HFFc6 (cell line): ENCODE data around the gene DNAJC30. TPM values are rescaled to one million over a fixed set of nuclear protein-coding genes. Genes with fewer than 3 reads are reported as not detected.

Experiments used
- DNase-seq: peaks from one replicate; pipeline ENCODE4 v3.0.0-alpha.2; 2018
- H3K27ac Mint-ChIP-seq: 2 replicates; pipeline ENCODE4 v1.8.0; 2020; ENCODE audit warnings: mild to moderate bottlenecking, mixed read lengths
- H3K27me3 Mint-ChIP-seq: 2 replicates; pipeline ENCODE4 v1.8.0; 2021; ENCODE audit warnings: mild to moderate bottlenecking, moderate library complexity, mixed read lengths; ENCODE audit not compliant: insufficient read depth
- H3K36me3 Mint-ChIP-seq: 2 replicates; pipeline ENCODE4 v1.8.0; 2021; ENCODE audit warnings: low read depth, mixed read lengths
- H3K4me1 Mint-ChIP-seq: 2 replicates; pipeline ENCODE4 v1.8.0; 2020; ENCODE audit warnings: low read depth, mixed read lengths
- H3K4me3 Mint-ChIP-seq: 2 replicates; pipeline ENCODE4 v1.8.0; 2020; ENCODE audit warnings: mild to moderate bottlenecking, moderate library complexity, mixed read lengths
- H3K9me3 Mint-ChIP-seq: 2 replicates; pipeline ENCODE4 v1.8.0; 2020; ENCODE audit warnings: mild to moderate bottlenecking, mixed read lengths
- total RNA-seq, 6 experiments: library from RNA; stranded (reverse); fragmentation: NEBNext Ultra II Directional; extraction: Animal tissue kit (Norgen Biotek cat#: 25700); gene quantifications; 2 replicates in 1 of 6; 3 replicates in 5 of 6; pipeline ENCODE4 v1.2.3, GENCODE V29; 2021
- TF ChIP-seq, protein P1 (sequence below): fragments of 200-600 bp; sonication (generic); IDR thresholded peaks from 2 replicates; pipeline ENCODE4 v1.5.0; 2021; ENCODE audit warnings: antibody characterized with exemption, mild to moderate bottlenecking

Gene DNAJC30
- total RNA-seq, 6 experiments from 2014 or later = 17.8 to 20.6 (median 18.6) TPM

DNA sequence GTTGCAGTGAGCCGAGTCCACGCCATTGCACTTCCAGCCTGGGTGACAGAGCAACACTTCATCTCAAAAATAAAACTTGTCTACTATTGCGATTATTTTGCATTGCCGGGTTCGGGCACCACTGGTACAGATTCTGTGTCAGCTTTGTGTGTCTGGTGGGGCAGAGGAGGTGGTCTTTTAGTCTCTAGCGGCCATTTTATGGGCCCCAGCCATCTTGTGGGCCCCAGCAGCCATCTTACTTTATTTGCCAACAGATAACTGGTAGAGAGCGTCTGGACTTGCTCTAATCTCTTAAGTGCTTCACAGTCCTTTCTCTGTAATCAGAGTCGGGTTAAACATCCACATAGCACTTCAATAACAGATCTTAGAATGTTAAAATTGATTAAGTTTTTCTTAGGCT lies 5.0 kb upstream of the DNAJC30 start:
- Mint-ChIP-seq H3K27ac (no peak overlapping the region), H3K36me3 (peaks cover 29% of the 10 kb centered on the region), H3K4me3 (no peak overlapping the region), H3K4me1 (0 out of 2 replicates have a peak, but pooled peaks cover 4% of the 10 kb centered on the region), H3K9me3 (no peaks in the 10 kb centered on the region), H3K27me3 (no peaks in the 10 kb centered on the region; the same call in 1 of the 2 replicates)
- TF ChIP-seq, protein P1, sequence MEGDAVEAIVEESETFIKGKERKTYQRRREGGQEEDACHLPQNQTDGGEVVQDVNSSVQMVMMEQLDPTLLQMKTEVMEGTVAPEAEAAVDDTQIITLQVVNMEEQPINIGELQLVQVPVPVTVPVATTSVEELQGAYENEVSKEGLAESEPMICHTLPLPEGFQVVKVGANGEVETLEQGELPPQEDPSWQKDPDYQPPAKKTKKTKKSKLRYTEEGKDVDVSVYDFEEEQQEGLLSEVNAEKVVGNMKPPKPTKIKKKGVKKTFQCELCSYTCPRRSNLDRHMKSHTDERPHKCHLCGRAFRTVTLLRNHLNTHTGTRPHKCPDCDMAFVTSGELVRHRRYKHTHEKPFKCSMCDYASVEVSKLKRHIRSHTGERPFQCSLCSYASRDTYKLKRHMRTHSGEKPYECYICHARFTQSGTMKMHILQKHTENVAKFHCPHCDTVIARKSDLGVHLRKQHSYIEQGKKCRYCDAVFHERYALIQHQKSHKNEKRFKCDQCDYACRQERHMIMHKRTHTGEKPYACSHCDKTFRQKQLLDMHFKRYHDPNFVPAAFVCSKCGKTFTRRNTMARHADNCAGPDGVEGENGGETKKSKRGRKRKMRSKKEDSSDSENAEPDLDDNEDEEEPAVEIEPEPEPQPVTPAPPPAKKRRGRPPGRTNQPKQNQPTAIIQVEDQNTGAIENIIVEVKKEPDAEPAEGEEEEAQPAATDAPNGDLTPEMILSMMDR = no peak
- no peak for DNase-seq

DNA sequence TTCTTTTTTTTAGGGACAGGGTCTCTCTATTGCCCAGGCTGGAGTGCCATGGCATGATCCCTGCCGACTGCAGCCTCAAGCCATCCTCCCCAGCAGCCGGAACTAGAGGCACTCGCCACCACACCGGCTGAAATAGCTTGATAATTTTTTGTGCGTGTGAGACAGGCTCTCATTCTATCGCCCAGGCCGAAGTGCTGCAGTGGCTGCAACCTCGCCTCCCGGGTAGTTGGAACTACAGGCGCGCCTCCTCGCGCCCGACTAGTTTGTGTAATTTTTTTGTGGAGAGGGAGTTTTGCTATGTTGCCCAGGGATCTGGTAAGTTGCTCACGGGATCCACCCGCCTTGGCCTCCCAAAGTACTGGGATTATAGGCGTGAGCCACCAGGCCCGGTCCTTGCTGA lies 2.1 kb upstream of the DNAJC30 start:
- Mint-ChIP-seq H3K4me3 (peak overlapping the region; percentile 66), H3K27me3 (no peaks in the 10 kb centered on the region; the same call in 1 of the 2 replicates), H3K27ac (no peak overlapping the region), H3K4me1 (peaks cover 26% of the 10 kb centered on the region), H3K9me3 (no peaks in the 10 kb centered on the region), H3K36me3 (peaks cover 24% of the 10 kb centered on the region)
- TF ChIP-seq, protein P1 = no peak
- no peak for DNase-seq

DNA sequence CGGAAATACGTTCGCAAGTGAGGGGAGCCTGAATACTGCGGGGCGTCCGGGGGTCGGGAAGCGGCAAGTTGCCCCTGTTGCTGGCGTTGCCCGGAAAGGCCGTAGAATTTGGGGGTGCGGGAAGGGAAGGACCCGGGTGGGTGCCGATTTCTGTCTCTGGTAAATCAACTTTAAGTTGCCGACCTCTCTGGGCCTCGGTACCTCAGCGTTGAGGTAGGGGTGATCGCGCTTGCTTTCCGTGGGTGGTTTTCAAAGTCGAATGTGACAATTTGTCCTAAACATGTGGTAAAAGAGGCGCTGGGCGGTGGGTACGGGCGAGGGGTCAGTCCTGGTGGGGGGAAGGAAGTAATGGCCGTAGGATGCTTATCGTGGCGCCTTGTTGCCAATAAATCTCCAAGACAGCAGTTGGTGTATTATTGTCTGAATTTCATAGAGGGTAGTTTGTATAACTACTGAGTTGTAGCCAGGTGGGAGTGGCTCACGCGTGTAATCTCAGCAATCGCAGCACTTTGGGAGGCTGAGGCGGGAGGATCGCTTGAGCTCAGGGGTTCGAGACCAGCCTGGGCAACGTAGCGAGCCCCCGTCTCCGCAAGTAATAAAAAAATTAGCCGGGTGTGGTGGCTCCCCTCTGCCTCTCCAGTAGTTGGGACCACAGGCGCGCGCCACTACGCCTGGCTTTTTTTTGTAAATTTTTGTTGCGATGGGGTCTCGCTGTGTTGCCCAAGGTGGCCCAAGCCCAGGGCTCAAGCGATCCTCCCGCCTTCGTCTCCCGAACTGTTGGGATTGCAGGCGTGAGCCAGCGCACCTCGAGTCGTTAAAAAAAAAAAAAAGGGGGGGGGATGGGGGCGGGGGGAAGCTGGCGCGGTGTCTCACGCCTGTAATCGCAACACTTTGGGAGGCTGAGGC lies 788 bp upstream of the DNAJC30 start:
- Mint-ChIP-seq H3K27me3 (no peaks in the 10 kb centered on the region; the same call in 1 of the 2 replicates), H3K36me3 (peaks cover 20% of the 10 kb centered on the region), H3K9me3 (no peaks in the 10 kb centered on the region), H3K27ac (peak overlapping the region; percentile 89), H3K4me3 (peak overlapping the region; percentile 96), H3K4me1 (peaks cover 27% of the 10 kb centered on the region)
- no peak for DNase-seq
- TF ChIP-seq, protein P1 = no peak

DNA sequence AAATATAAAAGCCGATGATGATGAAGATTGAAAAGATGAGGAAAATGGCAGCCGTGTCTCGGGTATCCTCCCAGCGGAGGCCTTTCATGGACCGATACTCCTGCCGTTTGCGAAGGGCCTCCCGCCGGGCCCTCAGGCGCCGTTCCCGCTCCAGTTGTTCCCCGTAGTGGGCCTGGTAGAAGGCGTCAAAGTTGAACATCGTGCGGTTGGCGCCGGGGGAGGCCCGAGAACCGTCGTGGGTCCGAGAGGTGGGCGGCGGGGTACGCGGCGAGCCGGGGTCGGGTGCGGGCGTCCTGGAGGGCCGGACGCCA lies 553 bp downstream of the DNAJC30 start:
- Mint-ChIP-seq H3K36me3 (peaks cover 26% of the 10 kb centered on the region), H3K9me3 (no peaks in the 10 kb centered on the region), H3K27me3 (no peaks in the 10 kb centered on the region; the same call in 1 of the 2 replicates), H3K27ac (peak overlapping the region; percentile 88), H3K4me3 (peak overlapping the region; percentile 96), H3K4me1 (peaks cover 27% of the 10 kb centered on the region)
- no peak for DNase-seq
- TF ChIP-seq, protein P1 = no peak

DNA sequence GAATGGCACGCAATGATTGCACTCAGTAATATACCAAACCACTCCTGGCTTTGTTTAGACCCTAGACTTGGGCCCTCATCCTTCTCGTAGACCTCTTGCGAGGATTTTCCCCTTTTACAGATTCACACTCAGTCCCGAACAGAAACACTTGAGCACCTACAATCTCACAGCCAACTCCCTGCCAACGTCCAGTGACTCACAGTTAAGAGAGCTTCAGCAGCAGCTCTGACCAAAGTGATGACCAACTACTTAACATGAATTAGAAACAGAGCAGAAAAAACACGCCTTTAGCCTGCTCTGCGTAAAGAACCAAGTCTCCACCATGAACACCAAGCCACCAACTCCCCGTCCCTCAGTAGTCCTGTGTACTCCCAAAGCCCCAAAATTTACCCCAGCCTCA lies 2.2 kb downstream of the DNAJC30 start:
- Mint-ChIP-seq H3K9me3 (no peaks in the 10 kb centered on the region), H3K4me3 (peak overlapping the region; percentile 96), H3K36me3 (peaks cover 20% of the 10 kb centered on the region), H3K4me1 (peaks cover 27% of the 10 kb centered on the region), H3K27me3 (no peaks in the 10 kb centered on the region; the same call in 1 of the 2 replicates), H3K27ac (peak overlapping the region; percentile 73)
- DNase-seq = peak; percentile 45
- TF ChIP-seq, protein P1 = no peak
